DOHH2 (cell line): ENCODE results near the gene OPRD1.
A peak's percentile ranks its signal among the peaks of the same experiment; 100 is the strongest.

Experiments
- H3F3A ChIP-seq: fragments of 200-600 bp; sonication (generic), shearing (Covaris generic); 2 replicates; pipeline ENCODE4 v1.6.0; 2016; ENCODE audit warnings: antibody characterized with exemption, mild to moderate bottlenecking; ENCODE audit not compliant: control insufficient read depth, insufficient read depth
- H3K27ac ChIP-seq: fragments of 200-600 bp; sonication (generic); 2 replicates; pipeline ENCODE4 v1.5.1; 2014; ENCODE audit warnings: low read depth, mild to moderate bottlenecking, low read length, moderate library complexity
- H3K27me3 ChIP-seq: fragments of 200-600 bp; sonication (generic); 2 replicates; pipeline ENCODE4 v1.6.1; 2014; ENCODE audit warnings: mild to moderate bottlenecking, low read length, mixed read lengths; ENCODE audit not compliant: control insufficient read depth
- H3K36me3 ChIP-seq: fragments of 200-600 bp; sonication (generic); 2 replicates; pipeline ENCODE4 v1.6.1; 2014; ENCODE audit warnings: mild to moderate bottlenecking, low read length, moderate library complexity, mixed read lengths; ENCODE audit not compliant: control insufficient read depth
- H3K4me1 ChIP-seq: fragments of 200-600 bp; sonication (generic); 2 replicates; pipeline ENCODE4 v1.6.1; 2014; ENCODE audit warnings: mild to moderate bottlenecking, low read length, mixed read lengths; ENCODE audit not compliant: control insufficient read depth
- H3K4me2 ChIP-seq: fragments of 200-600 bp; sonication (generic); 2 replicates; pipeline ENCODE4 v1.6.0; 2014; ENCODE audit warnings: mild to moderate bottlenecking, low read length, moderate library complexity
- H3K4me3 ChIP-seq: fragments of 200-600 bp; sonication (generic); 2 replicates; pipeline ENCODE4 v1.5.1; 2014; ENCODE audit warnings: mild to moderate bottlenecking, low read length, mixed read lengths
- H3K79me2 ChIP-seq: fragments of 200-600 bp; sonication (generic); 2 replicates; pipeline ENCODE4 v1.6.1; 2014; ENCODE audit warnings: mild to moderate bottlenecking, low read length, mixed read lengths; ENCODE audit not compliant: control insufficient read depth
- H3K9me2 ChIP-seq: fragments of 200-600 bp; sonication (generic); replicated peaks from 2 replicates; pipeline ENCODE4 v1.6.1; 2014; ENCODE audit warnings: mild to moderate bottlenecking, low read length, mixed read lengths; ENCODE audit not compliant: control insufficient read depth
- H3K9me3 ChIP-seq: fragments of 200-600 bp; sonication (generic); 2 replicates; pipeline ENCODE4 v1.6.1; 2014; ENCODE audit warnings: antibody characterized with exemption, low read length, mixed read lengths; ENCODE audit not compliant: control insufficient read depth, insufficient read depth
- H4K20me1 ChIP-seq: fragments of 200-600 bp; sonication (generic); 2 replicates; pipeline ENCODE4 v1.6.0; 2014; ENCODE audit warnings: low read depth, mild to moderate bottlenecking, antibody characterized with exemption, low read length, moderate library complexity; ENCODE audit not compliant: control insufficient read depth, insufficient read depth
- EZH2phosphoT487 ChIP-seq: fragments of 200-600 bp; sonication (generic); IDR thresholded peaks from 2 replicates; pipeline ENCODE4 v1.6.1; 2017; ENCODE audit warnings: borderline replicate concordance, mild to moderate bottlenecking, antibody characterized with exemption, low read length, moderate library complexity, mixed read lengths
- TF ChIP-seq, protein P1 (sequence below): fragments of 200-600 bp; sonication (generic); IDR thresholded peaks from one replicate; pipeline ENCODE4 v1.5.1; 2014; ENCODE audit warnings: antibody characterized with exemption, mild to moderate bottlenecking, low read depth, low read length; ENCODE audit not compliant: poor library complexity, severe bottlenecking

OPRD1 gene

DNA sequence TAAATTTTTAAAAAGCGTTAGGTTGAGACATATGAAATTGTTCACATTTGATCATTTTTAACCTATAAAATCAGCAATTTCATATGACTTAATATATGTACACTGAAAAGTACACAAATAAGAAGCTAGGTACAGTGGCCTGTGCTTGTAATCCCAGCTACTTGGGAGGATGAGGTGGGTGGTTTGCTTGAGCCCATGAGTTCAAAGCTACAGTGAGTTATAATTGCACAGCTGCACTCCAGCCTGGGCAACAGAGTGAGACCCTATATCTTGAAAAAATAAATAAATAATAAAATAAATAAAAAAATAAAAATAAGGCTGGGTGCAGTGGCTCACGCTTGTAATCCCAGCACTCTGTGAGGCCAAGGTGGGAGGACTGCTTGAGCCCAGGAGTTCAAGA, 97.2 kb downstream of the OPRD1 start:
- no peaks in the 10 kb centered on the region for H4K20me1 ChIP-seq
- peaks cover 8% of the 10 kb centered on the region for H3K4me1 ChIP-seq
- H3K36me3 ChIP-seq = no peaks in the 10 kb centered on the region
- peaks cover 6% of the 10 kb centered on the region; the same call in 1 of the 2 replicates for H3F3A ChIP-seq
- H3K27me3 ChIP-seq = no peaks in the 10 kb centered on the region
- H3K4me3 ChIP-seq = no peak overlapping the region
- peaks cover 9% of the 10 kb centered on the region for H3K79me2 ChIP-seq
- H3K27ac ChIP-seq = no peak overlapping the region
- no peak for TF ChIP-seq EZH2phosphoT487
- TF ChIP-seq, protein P1, sequence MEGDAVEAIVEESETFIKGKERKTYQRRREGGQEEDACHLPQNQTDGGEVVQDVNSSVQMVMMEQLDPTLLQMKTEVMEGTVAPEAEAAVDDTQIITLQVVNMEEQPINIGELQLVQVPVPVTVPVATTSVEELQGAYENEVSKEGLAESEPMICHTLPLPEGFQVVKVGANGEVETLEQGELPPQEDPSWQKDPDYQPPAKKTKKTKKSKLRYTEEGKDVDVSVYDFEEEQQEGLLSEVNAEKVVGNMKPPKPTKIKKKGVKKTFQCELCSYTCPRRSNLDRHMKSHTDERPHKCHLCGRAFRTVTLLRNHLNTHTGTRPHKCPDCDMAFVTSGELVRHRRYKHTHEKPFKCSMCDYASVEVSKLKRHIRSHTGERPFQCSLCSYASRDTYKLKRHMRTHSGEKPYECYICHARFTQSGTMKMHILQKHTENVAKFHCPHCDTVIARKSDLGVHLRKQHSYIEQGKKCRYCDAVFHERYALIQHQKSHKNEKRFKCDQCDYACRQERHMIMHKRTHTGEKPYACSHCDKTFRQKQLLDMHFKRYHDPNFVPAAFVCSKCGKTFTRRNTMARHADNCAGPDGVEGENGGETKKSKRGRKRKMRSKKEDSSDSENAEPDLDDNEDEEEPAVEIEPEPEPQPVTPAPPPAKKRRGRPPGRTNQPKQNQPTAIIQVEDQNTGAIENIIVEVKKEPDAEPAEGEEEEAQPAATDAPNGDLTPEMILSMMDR = no peak
- H3K9me2 ChIP-seq = no peaks in the 10 kb centered on the region
- no peaks in the 10 kb centered on the region for H3K9me3 ChIP-seq
- H3K4me2 ChIP-seq = no peak overlapping the region

DNA sequence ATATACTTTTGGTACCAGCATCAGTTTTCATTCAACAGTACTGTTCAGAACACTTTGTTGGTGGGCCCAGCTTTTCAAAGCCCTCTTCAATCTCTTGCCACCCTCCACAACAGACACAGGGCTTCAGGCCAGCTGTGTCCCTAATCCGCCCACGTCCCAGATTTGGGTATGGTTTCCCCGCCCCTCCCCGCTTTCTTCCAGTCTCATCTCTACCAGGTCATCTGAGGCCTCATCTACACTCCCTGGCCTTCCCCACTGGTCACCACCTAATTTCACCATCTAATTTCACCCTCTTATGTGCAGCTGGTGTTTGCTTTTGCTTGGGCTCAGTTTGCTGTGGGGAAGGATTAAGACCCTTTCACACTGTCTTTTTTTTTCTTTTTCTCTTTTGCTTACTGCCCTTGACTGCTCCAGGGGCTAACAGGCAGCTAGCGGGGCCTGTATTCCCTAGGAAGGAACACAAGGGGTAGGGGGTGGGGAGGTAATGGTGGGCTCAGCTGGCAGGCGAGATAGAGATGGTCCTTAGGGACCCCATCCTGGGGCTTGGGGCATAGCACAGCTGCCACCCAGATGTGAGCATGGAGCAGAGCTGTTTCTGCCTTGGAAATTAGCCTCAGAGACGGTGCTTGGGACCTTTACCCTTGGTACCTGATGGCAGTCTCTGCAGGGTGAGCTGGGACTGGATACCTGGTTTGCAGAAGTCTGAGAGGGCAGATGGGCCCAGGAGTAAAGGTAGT, 98.6 kb downstream of the OPRD1 start:
- peaks cover 12% of the 10 kb centered on the region for H3K4me1 ChIP-seq
- H3K36me3 ChIP-seq = no peaks in the 10 kb centered on the region
- TF ChIP-seq, protein P1 = no peak
- no peak for TF ChIP-seq EZH2phosphoT487
- no peak overlapping the region for H3K4me3 ChIP-seq
- no peaks in the 10 kb centered on the region for H3K9me3 ChIP-seq
- no peak overlapping the region for H3K4me2 ChIP-seq
- no peak overlapping the region for H3K27ac ChIP-seq
- H3F3A ChIP-seq = peaks cover 6% of the 10 kb centered on the region; the same call in 1 of the 2 replicates
- no peaks in the 10 kb centered on the region for H3K9me2 ChIP-seq
- H3K79me2 ChIP-seq = peaks cover 18% of the 10 kb centered on the region
- H4K20me1 ChIP-seq = 0 out of 2 replicates have a peak, but pooled peaks cover under 1% of the 10 kb centered on the region
- no peaks in the 10 kb centered on the region for H3K27me3 ChIP-seq

DNA sequence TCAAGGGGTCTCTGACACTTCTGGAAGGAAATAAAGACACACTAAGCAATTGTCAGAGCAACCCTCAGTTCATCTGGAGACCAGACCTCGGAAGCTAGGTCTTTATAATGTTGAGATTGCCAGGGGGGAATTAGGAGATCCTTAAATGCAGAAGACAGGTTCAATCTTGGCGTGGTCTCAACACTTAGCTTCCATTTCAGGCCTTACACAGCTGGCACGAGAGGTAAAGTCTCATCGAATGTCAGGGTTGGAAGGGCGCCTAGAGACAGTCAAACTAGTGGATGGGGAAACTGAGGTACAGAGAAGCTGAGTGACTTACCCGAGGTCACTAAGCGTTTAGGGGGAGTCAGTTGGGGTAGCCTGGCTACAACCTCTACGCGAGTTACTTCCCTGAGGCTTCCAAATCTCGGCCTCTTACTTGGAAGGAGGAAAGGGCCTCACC, 101.8 kb downstream of the OPRD1 start:
- Histone ChIP-seq H3K4me1 (peaks cover 18% of the 10 kb centered on the region), H3K9me3 (no peaks in the 10 kb centered on the region), H3K79me2 (peaks cover 50% of the 10 kb centered on the region), H3K27ac (peak overlapping the region; percentile 4; the same call in 1 of the 2 replicates), H3F3A (peaks cover 6% of the 10 kb centered on the region; the same call in 1 of the 2 replicates), H3K4me3 (peak overlapping the region; percentile 75), H4K20me1 (0 out of 2 replicates have a peak, but pooled peaks cover 8% of the 10 kb centered on the region), H3K27me3 (no peaks in the 10 kb centered on the region), H3K36me3 (no peaks in the 10 kb centered on the region), H3K9me2 (no peaks in the 10 kb centered on the region), H3K4me2 (peak overlapping the region; percentile 82)
- TF ChIP-seq, protein P1 = no peak
- TF ChIP-seq EZH2phosphoT487 = no peak
